Nucleus accumbens (tissue), 56 donors: ENCODE measurements around the gene TAL2.

ENCODE experiments used
- DNase-seq, 56 donors: peaks; one replicate each; lab custom pipeline; 2025; lab: John Stamatoyannopoulos, UW

Gene TAL2

DNA sequence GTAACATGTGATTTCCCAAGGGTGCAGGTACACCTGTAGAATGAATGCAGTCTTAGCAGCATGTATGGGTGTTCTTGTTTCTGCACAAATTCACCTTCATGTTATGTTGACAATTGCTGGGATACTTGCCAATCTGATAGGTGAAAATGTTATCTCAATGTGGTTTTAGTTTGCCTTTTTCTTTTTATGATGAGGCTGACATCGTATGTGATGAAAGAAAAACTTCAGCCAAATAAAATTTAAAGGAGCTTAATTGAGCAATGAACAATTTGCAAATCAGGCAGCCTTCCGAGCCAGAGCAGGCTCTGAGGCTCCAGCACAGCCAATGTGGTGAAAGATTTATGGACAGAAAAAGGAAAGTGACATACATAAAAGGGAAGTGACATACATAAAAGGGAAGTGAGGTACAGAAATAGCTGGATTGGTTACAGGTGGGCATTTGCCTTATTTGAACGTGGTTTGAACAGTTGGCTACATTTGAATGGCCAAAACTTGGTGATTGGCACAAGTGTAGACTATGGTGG is 10.5 kb downstream of the TAL2 start:
- DNase-seq: no peak

DNA sequence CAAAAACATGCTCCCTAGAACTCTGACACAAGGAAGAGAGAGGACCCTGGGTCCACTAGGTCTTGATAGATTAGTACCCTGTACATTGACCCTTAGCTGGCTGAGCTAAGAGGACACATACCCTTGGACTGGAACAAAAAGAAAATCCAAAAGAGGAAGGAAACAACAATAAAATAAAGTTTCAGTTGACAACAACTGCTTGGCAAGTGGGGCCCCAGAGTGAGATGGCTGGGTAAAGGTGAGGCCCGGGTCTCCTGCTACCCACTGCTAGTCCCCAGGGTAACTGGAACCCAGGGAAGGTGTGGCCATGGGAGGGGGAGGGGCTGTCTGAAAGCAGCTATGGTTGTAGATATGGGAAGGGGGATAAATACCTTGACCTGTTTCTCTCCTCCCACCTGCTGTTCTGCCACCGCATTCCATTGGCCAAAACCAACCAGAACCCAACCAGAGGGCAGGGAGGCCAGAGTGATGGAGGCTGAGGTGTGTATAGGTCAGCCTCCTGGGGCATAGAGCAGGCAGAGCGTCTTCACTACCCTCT is 11.7 kb downstream of the TAL2 start:
- DNase-seq: no peak

DNA sequence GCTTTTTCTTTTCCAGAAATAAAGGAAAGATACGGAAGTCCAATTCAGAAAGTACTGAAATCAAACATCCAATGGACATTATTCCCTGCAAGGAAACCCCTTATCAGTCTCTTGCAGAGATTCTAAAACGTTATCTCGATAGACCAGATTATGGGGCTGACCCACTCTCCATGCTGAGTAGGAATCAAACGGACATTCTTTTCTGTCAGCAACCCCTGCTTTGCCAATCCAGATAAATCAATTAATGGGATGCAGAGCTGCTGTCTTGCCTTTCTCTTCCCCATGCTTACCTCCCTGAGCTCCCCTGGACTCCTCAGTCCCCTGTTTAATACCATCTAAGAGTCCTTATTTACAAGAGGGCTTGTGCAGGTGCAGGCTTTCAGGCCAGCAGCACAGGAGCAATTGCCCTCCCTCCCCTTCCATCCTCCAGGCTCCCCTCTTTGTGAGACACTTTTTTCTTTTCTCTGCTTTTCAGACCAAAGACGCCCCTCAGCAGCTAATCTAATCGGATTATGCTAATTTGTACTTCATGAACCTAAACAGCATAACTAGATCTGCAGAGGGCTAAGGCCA is 14.2 kb downstream of the TAL2 start:
- DNase-seq: no peak

DNA sequence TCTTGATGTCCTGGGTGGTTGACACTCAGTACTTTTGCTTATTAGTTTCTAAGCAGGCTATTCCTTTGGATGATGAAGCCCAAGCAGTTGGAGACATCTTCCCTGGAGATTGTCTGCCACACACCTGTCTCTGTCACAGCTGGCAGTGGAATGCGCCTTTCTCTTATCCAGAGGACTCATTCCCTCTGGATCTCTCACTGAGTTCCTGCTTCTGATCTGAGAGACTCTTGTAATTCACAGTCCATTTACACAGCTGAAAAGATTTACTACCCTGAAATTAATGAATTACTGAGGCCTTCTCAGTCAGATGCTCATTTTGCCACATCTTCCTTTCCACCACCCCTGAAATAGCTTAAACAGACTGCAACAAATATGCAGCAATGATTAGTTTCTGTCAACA is 15.9 kb downstream of the TAL2 start:
- DNase-seq: no peak

DNA sequence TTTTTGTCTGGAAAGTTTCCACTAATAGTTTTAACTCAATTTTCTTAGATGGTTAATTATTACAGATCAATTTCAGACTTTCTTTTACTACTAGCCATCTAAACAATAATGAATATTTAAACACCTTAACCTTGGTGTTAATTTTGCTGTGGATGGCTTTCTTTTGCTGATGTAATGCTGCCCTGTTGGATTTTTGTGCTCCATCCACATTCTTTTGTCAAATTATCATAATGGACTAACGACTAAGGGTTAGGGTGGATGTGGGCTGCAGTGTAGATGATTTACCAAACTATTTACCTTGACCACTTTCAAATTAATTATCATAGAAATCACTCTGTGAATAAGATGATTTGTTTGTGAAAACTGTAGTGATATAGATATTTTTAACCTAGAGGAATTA is 16.5 kb downstream of the TAL2 start:
- no peak for DNase-seq

DNA sequence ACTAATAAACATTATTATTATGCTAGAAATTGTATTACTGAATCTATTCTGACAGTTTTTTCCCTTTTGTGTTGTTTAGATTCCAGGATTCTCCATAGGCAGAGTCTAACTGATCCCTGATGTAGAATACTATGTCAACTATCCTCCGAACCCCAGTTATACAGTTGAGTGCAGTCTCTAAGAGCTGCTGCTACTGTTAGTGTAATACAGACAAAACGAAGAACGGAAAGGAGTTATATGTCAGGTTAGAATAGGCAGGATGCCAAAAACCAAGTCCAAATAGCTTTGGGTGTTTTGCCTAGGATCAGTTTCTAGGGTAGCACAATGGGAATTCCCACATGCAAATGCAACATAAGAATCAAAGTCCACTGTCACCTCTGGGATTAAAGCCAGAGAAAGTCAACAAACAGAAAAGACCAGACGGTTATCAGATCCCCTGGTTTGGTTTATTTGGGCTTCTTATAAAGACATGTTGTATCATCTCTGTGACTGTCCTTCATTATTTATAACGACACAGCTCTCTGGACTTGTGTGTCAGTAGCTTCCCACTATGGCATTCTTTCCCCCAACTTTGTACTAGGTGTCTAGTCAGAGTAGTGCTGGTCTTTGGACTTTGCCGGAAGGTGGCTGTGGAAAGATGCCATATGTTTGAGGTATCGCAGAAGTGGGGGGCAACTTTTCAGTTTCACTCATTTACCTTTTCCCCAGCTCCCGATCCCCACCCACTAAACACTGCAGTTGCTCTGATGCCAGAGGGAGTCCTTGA is 17.2 kb downstream of the TAL2 start:
- no peak for DNase-seq

DNA sequence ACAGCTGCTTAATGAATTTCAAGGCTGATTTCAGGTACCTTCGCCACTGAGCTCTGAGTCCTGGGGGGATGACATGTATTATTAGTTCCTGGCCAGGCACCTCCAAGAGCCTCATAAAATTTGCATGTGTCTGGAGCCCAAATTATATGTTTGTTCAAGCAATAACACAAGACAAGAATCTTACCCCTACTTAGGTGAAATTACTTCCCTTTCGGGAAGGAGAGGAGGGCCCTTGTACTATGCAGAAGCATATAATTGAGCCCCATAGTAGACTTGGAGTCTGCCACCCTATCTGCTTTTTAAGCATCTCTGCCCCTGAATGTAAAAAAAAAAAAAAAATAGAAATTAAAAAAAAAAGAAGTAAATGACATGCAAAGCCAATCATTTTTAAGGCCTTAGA is 19.1 kb downstream of the TAL2 start:
- DNase-seq: no peak

DNA sequence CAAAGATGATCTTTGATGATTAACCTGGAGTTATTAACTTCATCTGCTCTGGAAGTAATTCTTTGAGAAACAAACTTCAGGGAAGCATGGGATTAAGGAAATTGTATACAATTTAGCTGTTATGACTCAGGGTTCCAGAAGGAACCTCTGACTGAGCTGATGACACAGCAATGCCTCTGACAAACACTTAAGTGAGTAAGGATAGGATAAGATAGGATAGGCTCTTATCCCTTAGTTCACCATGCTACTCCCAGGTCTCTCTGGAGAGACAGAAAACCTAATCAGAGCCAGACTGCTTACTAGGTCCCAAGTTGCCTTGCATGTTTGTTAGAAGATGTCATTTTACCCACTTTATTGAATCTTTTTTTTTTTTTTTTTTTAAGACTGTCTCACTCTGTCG is 19.5 kb downstream of the TAL2 start:
- no peak for DNase-seq

DNA sequence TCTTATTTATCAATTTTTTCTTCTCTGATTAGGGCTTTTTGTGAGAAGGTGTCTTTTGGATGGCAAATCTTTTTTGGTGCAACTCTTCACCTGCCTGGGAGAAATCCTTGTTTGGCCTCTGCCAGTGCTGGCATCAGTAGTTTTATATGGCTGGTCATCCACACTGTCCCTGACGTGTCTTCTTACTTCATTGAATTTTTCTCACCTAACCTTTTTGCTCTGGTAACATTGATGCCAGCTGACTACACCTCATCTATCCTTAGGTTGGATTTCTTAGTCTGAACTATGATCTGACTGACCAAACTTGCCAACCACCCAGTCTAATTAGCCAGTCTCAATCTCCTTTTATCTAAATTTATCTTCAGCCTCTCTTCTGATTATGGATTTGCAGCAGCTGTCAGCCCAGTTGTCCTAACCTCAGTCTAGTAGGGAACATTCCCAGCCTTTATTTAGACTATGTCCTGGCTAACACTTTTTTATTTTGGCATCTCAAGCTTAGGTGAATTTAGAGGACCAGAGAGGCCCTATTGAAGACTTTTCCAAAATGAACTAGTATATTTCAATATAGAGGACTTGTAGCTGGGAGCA is 21.5 kb downstream of the TAL2 start:
- DNase-seq: no peak

DNA sequence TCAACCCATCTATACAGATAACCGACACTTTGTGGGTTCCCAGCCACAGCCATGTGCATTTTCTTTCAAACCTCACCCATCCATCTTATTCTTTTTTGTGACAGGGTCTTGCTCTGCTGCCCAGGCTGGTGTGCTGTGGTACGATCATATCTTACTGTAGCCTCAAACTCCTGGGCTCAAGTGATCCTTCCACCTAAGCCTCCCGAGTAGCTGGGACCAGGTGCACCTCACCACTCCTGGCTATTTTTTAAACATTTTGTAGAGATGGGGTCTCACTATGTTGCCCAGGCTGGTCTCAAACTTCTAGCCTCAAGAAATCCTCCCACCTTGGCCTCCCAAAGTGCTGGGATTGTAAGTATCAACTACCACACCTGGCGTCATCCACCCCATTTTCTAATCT is 24.7 kb downstream of the TAL2 start:
- no peak for DNase-seq

DNA sequence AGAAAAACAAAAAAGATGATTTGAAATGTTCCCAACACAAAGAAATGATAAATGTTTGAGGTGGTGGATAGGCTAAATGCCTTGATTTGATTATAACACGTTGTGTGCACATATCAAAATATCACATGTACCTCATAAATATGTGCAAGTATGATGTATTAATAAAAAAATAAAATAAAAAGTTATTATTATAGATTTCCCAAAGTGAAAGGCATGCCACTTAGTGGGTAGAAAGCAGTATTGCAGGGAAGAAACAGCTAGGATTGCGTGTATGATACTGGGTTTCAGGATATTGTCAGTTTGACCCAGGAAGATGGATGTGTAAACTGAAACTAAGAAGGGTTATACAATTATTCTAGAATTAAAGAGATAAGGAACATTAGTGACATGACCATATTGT is 28.5 kb downstream of the TAL2 start:
- no peak for DNase-seq

DNA sequence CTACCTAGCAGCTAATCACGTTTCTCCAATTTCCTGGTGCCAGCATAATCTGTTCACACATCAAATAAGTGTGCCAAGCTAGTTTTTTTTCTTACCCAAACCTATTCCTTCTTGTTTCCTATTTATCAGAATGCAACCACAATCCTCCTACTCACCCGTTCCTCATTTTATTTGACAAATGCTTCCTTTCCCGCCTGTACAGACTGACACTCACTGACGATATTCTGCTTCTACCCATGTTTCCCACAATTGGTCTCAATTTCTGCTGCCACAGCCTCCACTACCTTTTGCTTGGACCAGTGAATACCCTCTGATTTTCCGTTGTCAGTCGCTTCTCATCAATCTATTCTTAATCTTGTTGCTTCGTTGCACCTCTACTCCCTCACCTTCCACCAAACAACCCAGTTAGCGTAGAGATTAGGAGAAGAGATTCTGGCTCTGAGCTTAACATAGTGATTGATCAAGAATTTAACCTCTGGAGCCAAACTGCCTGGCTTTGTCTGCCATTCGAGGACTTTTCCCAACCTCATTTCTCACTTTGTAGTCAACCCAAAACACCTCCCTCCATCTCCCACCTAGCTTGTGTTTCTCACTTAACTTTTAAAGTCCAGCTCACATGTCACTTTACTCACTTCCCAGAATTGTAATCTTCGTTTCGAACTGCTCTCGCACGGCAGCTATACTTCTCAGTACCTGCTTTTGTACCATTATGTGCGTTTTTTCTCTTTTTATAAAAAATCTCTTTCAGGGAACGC is 31.4 kb downstream of the TAL2 start:
- peak in 3 of 56 donors; percentile 1 to 14 (median 9) for DNase-seq

DNA sequence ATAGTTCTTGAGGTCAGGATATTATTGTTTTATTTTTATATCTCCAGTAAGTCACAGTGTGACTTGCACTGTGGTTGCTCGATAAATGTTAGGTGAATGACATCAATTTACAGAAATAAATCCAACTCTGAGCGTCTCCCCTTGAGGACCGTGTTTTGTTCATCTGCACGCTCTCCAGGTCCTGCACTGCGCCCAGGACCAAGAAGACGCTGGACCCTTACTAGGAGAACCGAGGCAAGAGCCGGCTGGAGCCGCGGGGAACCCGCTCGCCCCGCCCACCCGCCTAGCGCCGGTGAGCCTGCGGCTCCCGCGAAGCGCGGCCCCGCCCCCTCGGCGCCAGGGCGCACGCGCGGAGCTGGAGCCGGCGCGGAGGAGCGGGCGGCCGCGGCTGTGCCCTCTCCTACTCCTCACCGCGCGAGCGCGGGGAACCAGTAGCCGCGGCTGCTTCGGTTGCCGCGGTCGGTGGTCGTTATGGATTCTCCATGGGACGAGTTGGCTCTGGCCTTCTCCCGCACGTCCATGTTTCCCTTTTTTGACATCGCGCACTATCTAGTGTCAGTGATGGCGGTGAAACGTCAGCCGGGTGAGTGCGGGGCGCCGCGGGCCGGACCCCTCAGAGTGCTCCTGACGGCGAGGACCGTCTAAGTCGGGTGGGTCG is 32.1 kb downstream of the TAL2 start, which contains the start of gene TMEM38B:
TSS of gene TMEM38B (plus strand) at position 352 of the 658 bp plus-strand sequence. CDS start at position 472, 120 bp downstream.
- peak in 55 of 56 donors; percentile 13 to 87 (median 69) for DNase-seq

DNA sequence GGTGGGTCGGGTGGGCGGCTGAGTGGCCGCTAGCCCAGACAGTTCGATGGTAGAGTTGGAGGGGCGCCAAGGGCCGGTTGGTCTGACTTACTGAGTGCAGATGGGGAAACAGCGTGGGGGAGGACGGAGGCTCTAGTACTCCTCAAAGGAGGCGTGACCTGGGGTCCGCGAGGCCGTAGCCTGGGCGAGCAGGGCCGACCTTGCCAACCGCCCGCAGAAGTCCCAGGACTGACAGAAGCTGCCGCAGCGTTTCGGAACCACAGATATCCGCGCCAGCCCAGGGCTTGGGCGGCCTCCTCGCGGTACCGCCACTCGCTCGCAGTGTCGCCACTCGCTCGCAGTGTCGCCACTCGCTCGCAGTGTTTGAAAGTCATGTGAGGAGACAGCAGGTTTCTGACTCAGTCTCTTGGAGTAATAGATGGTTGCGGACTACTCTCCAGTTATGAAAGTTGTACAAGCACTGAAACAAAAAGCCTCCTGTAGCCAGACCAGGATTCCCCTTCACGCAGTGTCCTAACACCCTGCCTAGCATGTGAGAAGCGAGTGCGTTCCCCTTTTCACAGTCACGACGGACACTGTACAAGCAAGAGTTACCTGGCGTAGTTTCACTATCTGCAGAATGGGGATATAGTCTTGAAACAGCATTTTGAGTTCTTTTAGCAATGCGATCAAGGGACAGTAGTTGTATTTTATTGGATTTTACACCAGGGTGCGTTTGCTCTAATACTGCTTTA is 32.8 kb downstream of the TAL2 start:
- peak in 50 of 56 donors; percentile 21 to 86 (median 66) for DNase-seq

DNA sequence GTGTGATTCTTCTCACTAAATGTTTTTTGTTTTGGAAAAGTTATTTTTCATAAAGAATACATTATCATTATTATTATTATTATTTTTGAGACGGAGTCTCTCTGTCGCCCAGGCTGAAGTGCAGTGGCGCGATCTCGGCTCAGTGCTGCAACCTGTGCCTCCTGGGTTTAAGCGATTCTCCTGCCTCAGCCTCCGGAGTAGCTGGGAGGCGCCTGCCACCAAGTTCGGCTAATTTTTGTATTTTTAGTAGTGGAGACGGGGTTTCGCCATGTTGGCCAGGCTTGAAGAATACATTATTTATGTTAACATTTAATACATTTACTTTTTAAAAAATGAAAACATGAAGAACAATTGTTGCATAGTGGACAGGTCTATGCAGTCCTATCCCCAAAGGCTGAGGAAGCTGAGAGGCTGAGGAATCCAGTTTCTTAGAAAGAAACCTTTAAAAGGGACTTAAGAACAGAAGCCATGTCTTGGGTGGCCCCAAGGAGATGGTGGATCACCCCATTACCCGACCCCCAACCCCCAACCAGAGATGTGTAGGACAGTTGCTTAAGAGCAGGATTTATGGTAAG is 34.0 kb downstream of the TAL2 start:
- no peak for DNase-seq

DNA sequence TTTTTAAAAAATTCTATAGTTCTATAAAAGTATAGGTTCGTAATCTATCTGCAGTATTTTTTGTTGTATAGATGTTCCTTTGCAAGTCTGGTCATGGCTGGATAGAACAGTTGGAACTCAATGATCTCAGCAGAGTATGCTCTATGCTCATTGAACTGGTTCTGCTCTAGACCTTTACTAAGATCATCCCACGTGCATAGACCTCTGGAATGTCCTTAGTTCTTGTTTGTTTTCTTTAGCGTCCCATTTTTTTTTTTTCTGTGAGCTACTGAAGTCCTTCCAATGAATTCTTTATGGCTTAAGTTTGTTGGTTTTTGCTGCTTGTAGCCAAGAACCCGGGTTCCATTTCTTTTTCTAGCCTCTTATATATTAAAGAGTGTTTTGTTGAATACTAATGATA is 35.6 kb downstream of the TAL2 start:
- no peak for DNase-seq

DNA sequence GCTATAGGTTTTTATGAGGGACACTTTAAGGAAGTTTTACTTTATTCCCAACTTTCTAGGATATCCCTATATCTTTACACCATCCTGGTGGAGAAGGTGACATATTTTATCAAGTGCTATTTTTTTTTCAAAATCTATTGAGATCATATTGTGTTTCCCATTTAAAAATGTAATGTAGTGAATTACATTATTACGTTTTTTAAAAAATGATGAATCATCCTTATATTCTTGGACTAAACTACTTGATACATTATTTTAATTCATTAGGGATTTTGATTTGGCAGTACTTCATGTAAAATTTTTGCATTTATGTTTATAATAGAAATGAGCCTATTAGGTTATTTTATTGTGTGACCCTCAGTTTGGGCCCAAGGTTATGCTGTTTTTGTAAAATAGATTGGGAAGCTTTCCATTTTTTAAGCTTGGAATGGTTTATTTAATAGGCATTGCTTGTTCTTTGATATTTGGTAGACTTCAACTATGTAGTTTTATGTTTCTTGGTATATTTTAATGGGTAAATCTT is 36.2 kb downstream of the TAL2 start:
- no peak for DNase-seq

DNA sequence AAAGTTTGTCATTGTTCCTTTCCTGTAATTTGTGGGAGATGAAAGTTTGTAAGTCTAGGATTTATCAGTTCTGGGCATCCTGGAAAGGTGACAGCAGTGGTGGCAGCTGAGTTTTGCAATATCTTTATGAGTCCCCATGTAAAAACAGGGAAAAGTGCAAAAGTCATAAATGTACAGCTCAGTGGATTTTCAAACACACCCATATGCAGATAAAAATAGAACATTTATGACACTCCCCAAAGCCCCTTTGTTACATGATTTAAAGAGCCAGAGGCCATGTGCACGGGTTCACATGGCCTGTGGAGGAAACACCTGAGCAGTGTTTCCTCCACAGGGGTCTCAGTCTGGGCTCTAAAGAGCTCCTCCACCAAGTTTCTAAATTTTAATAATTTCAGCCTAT is 38.4 kb downstream of the TAL2 start:
- DNase-seq: no peak

DNA sequence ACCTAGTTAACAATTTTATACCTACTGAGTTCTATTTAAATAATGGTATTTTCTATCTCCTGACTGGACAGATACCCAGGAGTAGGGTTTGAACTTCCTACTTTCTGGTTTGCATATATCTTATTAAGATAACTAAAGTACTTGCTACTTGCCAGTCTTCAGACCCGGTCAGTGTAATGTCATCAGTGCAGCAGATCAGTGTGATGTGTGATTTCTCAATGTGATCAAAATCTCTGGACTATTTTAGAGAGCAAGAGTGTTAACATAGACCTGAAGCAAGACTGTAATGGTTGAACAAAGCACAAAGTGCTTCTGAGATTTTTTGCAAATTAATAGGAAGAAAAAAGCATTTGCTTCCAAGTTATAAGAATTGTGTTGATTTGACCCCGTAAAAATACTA is 38.9 kb downstream of the TAL2 start:
- DNase-seq: no peak
